ENCODE measurements around the gene OR6J1. TPM values are rescaled to one million over a fixed set of nuclear protein-coding genes. Genes with fewer than 3 reads are reported as not detected.

Gene OR6J1
- total RNA-seq, 1 experiment from 2014 or later: 0.18 TPM

GRCh38 chr14:22614240-22614799 lies 29.8 kb downstream of the OR6J1 start:
- CTCF ChIA-PET: no interaction called here

GRCh38 chr14:22613736-22614239 lies 30.4 kb downstream of the OR6J1 start:
- CTCF ChIA-PET: interaction anchor here (0.6 to 1.9 kb wide), 2 partner anchors 11 to 15 kb away, joined by 3 to 8 read pairs; no protein-coding TSS in a partner anchor
- Mint-ChIP-seq H3K9me3 (ENCODE audit: unreplicated experiment) (peaks cover 10% of the 10 kb centered on the region), H3K27ac (ENCODE audit: unreplicated experiment) (peak overlapping the region; percentile 99), H3K4me1 (ENCODE audit: low read depth, unreplicated experiment) (peaks cover 26% of the 10 kb centered on the region), H3K36me3 (ENCODE audit: insufficient read depth, unreplicated experiment) (peaks cover 59% of the 10 kb centered on the region), H3K4me3 (ENCODE audit: unreplicated experiment) (peak overlapping the region; percentile 61), H3K27me3 (ENCODE audit: insufficient read depth, unreplicated experiment) (no peaks in the 10 kb centered on the region)
- H3K36me3 ChIP-seq (ENCODE audit: control insufficient read depth, insufficient read depth, low read length): peaks cover 1% of the 10 kb centered on the region; the same call in 1 of the 2 replicates
- TF ChIP-seq, protein P1, sequence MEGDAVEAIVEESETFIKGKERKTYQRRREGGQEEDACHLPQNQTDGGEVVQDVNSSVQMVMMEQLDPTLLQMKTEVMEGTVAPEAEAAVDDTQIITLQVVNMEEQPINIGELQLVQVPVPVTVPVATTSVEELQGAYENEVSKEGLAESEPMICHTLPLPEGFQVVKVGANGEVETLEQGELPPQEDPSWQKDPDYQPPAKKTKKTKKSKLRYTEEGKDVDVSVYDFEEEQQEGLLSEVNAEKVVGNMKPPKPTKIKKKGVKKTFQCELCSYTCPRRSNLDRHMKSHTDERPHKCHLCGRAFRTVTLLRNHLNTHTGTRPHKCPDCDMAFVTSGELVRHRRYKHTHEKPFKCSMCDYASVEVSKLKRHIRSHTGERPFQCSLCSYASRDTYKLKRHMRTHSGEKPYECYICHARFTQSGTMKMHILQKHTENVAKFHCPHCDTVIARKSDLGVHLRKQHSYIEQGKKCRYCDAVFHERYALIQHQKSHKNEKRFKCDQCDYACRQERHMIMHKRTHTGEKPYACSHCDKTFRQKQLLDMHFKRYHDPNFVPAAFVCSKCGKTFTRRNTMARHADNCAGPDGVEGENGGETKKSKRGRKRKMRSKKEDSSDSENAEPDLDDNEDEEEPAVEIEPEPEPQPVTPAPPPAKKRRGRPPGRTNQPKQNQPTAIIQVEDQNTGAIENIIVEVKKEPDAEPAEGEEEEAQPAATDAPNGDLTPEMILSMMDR (IDR thresholded peaks at IDR 0.05; ENCODE audit: insufficient read depth in 1 of 2, low read depth in 1 of 2, low read length in 1 of 2, severe bottlenecking in 1 of 2, unreplicated experiment in 1 of 2): no peak
- H3K27me3 ChIP-seq (replicated peaks; ENCODE audit: control insufficient read depth, insufficient read depth, low read length): no peaks in the 10 kb centered on the region
- peaks cover 28% of the 10 kb centered on the region for H3K4me1 ChIP-seq
- BruUV-seq (replicated peaks): TSS peak; percentile 99
- H3K9me3 ChIP-seq: no peaks in the 10 kb centered on the region; the same call in 1 of the 2 replicates
- intact Hi-C loops (cut with micrococcal nuclease; ENCODE audit: unreplicated experiment): loop anchor here (1.0 to 5.0 kb wide), 5 partner anchors 7 to 204 kb away; partner anchors contain the start of genes ABHD4, DAD1 and SLC7A7
- no peak overlapping the region for H3K4me3 ChIP-seq (ENCODE audit: low read depth, low read length)
- POLR2A ChIA-PET: interaction anchor here (0.7 to 1.0 kb wide), 2 partner anchors 11 to 216 kb away, joined by 3 read pairs; no protein-coding TSS in a partner anchor
- DNase-seq: no peak

More at GRCh38 chr14:22614240-22614799, 29.8 kb downstream of the OR6J1 start:
- peak overlapping the region; percentile 46 for H3K4me3 Mint-ChIP-seq (ENCODE audit: unreplicated experiment)
- Histone ChIP-seq H3K4me1 (peaks cover 28% of the 10 kb centered on the region), H3K27me3 (replicated peaks; ENCODE audit: control insufficient read depth, insufficient read depth, low read length) (no peaks in the 10 kb centered on the region), H3K36me3 (ENCODE audit: control insufficient read depth, insufficient read depth, low read length) (peaks cover 1% of the 10 kb centered on the region; the same call in 1 of the 2 replicates), H3K4me3 (ENCODE audit: low read depth, low read length) (no peak overlapping the region), H3K9me3 (no peaks in the 10 kb centered on the region; the same call in 1 of the 2 replicates)
- H3K27ac Mint-ChIP-seq (ENCODE audit: unreplicated experiment): peak overlapping the region; percentile 99
- TF ChIP-seq, protein P1 (IDR thresholded peaks at IDR 0.05; ENCODE audit: insufficient read depth in 1 of 2, low read depth in 1 of 2, low read length in 1 of 2, severe bottlenecking in 1 of 2, unreplicated experiment in 1 of 2): no peak
- peak; percentile 88 to 94 for DNase-seq
- peaks cover 59% of the 10 kb centered on the region for H3K36me3 Mint-ChIP-seq (ENCODE audit: insufficient read depth, unreplicated experiment)
- peaks cover 10% of the 10 kb centered on the region for H3K9me3 Mint-ChIP-seq (ENCODE audit: unreplicated experiment)
- H3K4me1 Mint-ChIP-seq (ENCODE audit: low read depth, unreplicated experiment): peaks cover 26% of the 10 kb centered on the region
- intact Hi-C loops (cut with micrococcal nuclease; ENCODE audit: unreplicated experiment): loop anchor here (1.0 to 5.0 kb wide), 5 partner anchors 8 to 203 kb away; partner anchors contain the start of genes ABHD4, DAD1 and SLC7A7
- POLR2A ChIA-PET: no interaction called here
- no TSS peak for BruUV-seq (replicated peaks)
- no peaks in the 10 kb centered on the region for H3K27me3 Mint-ChIP-seq (ENCODE audit: insufficient read depth, unreplicated experiment)

GRCh38 chr14:22613106-22613695 lies 31.0 kb downstream of the OR6J1 start:
- peak overlapping the region; percentile 61 for H3K4me3 Mint-ChIP-seq (ENCODE audit: unreplicated experiment)
- peaks cover 59% of the 10 kb centered on the region for H3K36me3 Mint-ChIP-seq (ENCODE audit: insufficient read depth, unreplicated experiment)
- H3K4me1 Mint-ChIP-seq (ENCODE audit: low read depth, unreplicated experiment): peaks cover 26% of the 10 kb centered on the region
- H3K27me3 Mint-ChIP-seq (ENCODE audit: insufficient read depth, unreplicated experiment): no peaks in the 10 kb centered on the region
- peaks cover 10% of the 10 kb centered on the region for H3K9me3 Mint-ChIP-seq (ENCODE audit: unreplicated experiment)
- Histone ChIP-seq H3K27me3 (replicated peaks; ENCODE audit: control insufficient read depth, insufficient read depth, low read length) (no peaks in the 10 kb centered on the region), H3K4me3 (ENCODE audit: low read depth, low read length) (no peak overlapping the region), H3K4me1 (peaks cover 29% of the 10 kb centered on the region), H3K9me3 (no peaks in the 10 kb centered on the region; the same call in 1 of the 2 replicates), H3K36me3 (ENCODE audit: control insufficient read depth, insufficient read depth, low read length) (peaks cover 1% of the 10 kb centered on the region; the same call in 1 of the 2 replicates)
- intact Hi-C loops (cut with micrococcal nuclease; ENCODE audit: unreplicated experiment): loop anchor here (5.0 kb wide), 1 partner anchor 204 kb away; the partner anchor contains the start of gene SLC7A7
- BruUV-seq (replicated peaks): no TSS peak
- peak overlapping the region; percentile 99 for H3K27ac Mint-ChIP-seq (ENCODE audit: unreplicated experiment)
- ChIA-PET CTCF (interaction anchor here (0.6 to 1.9 kb wide), 3 partner anchors 10 to 31 kb away, joined by 3 to 8 read pairs (median 3); partner anchors contain the start of gene OR6J1), POLR2A (interaction anchor here (0.7 to 1.0 kb wide), 2 partner anchors 10 to 217 kb away, joined by 3 read pairs; no protein-coding TSS in a partner anchor)
- DNase-seq: no peak
- TF ChIP-seq, protein P1 (IDR thresholded peaks at IDR 0.05; ENCODE audit: insufficient read depth in 1 of 2, low read depth in 1 of 2, low read length in 1 of 2, severe bottlenecking in 1 of 2, unreplicated experiment in 1 of 2): peak in 1 of 2 experiments; percentile 30

Measured in Caco-2 (cell line).